NCI-H2081 (cell line): ENCODE measurements around the gene DOK4.
"Not testable (repeated sequence)": the region's sequence is repeated elsewhere in the genome, so short reads cannot be mapped to it uniquely, and the experiment has no call there.

ENCODE experiments used
- DNase-seq, 2 experiments: peaks; one replicate each; lab custom pipeline; 2025; lab: John Stamatoyannopoulos, UW

DOK4 gene

DNA sequence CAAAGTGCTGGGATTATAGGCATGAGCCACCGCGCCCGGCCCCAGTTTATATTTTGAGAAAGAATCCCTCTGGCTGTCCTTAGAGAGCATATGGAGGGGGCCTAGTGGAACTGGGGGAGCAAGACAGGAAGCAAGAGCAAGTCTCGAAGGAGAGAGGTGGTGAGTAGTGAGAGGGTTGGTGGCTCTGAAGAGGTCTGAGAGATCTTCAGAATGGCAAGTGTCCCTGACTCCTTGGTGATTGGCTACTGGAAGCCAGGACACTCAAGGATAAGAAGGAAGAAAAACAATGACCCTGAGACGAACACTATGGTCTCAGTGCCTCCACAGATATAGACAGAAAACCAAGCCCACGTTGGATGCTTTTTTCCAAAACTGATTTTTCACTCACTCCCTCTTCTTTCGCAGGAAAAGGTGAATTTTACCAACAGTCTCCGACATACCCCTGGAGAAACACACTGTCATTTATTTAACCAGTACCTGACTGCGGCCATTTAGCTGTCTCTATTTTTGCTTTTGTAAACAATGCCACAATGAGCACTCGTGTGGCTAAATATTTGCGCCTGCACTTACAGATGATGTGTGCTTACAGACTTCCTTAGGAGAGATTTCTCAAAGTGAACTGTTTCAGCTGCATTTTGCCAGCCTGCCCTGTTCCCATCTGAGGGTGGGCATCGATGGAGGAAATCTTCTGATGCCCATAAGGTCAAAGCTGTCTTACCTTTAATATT lies 15.9 kb upstream of the DOK4 start:
- peak; percentile 28 to 83 for DNase-seq

DNA sequence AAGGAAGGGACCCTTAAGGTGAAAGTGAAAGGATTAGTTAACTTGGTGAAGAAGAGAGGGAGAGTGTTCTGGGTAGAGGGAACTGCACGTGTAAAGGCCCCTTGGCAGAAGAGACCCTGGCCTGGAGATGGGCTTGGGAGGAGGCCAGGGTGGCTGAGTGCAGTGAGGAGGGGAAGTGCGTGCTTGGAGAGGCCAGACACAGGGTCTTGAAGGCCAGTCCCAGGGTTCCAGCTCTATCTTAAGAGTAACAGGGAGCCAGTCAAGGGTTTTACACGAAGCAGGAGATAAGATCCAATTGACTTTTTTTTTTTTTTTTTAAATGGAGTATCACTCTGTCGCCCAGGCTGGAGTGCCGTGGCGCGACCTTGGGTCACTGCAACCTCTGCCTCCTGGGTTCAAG lies 15.2 kb upstream of the DOK4 start:
- DNase-seq: no peak

DNA sequence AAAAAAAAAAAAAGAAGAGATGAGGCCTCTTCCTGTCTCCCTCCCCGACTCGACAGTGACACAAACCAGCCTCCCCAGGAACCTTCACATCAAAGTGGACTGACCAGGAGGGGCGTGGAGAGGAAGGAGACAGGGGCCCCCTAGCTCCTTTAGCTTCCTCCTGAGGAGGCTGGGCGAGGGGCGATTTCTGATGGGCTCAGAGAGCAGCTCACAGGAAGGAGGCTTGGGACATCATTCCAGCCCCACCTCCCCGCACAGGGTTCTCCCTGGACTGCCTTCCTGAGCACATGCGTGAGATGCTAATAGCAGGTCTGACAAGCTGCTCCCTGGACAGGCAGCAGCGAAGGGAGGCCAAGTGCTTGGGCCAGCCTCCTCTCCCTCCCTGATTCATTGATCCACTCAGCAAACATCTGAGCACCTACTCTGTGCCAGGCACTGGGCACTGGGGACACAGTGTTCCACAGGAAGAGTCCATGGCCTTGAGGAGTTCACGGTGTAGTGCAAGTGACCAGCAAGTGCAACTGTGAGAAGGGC lies 14.4 kb upstream of the DOK4 start:
- DNase-seq: no peak

DNA sequence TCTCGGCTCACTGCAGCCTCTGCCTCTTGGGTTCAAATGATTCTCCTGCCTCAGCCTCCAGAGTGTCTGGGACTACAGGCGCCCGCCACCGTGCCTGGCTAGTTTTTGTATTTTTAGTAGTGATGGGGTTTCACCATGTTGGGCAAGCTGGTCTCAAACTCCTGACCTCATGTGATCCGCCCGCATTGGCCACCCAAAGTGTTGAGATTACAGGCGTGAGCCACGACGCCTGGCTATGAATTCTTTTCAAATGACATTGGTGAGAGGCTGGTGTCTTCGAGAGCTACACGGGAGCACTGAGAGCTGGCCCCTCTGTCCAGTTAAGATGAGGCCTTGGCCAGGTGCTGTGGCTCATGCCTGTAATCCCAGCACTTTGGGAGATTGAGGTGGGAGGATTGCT lies 13.6 kb upstream of the DOK4 start:
- DNase-seq: not testable (repeated sequence)

DNA sequence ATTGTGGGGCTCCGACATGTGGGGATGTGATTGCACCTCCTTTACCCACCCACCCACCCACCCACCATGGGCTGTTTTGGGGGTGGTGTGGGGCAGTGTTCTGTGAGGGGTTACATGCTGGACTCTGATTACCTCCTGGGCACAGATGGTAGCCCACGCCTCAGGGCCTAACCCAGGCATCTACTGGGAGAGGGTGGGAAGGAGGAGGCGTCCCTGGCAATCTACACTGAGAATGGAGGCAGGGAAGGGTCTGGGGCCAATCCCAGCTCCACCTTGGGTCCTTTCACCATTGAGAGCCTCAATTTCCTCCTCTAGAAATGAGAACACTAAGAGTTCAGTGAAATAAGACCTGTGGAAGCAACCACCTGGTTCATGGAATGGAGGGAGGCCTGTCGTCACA lies 11.7 kb upstream of the DOK4 start:
- DNase-seq: no peak

DNA sequence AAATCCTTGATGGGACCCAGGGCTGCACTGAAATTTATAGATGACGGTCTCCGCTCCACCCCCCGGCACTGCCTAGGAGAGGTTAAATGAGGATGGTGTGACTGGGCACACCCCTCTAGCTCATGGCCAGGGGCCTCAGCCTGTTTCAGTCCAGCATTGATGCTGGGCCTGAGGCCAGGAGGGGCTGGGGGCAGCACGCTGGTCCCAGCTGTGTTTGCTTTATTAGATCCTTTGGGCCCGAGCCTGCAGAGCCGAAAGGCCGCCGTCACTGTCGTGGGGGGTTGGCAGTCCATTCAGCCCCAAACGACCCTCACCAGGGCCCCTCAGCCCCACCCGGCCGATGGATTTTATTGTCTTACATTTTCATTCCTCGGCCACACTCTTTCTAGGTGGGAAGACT lies 10.8 kb upstream of the DOK4 start:
- no peak for DNase-seq

DNA sequence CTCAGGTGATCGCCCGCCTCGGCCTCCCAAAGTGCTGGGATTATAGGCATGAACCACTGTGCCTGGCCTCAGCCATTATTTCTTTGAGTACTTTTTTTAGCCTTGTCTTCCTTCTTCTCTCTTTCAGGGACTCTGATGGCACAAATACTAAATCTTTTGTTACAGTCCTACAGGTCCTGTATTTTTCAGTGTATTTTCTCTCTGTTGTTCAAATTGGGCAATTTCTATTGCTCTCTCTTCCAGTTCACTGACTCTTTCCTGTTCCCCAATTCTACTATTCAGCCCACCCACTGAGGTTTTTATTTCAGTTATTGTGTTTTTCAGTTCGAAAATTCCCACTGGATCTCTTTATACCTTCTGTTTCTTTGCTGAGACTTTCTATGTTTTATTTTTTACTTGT lies 7.5 kb upstream of the DOK4 start:
- DNase-seq: no peak

DNA sequence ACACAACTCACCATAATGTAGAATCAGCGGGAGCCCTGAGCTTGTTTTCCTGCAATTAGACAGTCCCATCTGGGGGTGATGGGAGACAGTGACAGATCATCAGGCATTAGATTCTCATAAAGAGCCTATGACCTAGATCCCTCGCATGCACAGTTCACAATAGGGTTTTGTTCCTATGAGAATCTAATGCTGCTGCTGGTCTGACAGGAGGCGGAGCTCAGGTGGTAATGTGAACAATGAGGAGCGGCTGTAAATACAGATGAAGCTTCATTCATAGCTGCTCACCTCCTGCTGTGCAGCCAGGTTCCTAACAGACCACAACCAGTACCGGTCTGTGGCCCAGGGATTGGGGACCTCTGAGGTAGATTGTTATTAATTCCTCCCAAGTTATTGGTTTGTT lies 2.9 kb upstream of the DOK4 start:
- no peak for DNase-seq

DNA sequence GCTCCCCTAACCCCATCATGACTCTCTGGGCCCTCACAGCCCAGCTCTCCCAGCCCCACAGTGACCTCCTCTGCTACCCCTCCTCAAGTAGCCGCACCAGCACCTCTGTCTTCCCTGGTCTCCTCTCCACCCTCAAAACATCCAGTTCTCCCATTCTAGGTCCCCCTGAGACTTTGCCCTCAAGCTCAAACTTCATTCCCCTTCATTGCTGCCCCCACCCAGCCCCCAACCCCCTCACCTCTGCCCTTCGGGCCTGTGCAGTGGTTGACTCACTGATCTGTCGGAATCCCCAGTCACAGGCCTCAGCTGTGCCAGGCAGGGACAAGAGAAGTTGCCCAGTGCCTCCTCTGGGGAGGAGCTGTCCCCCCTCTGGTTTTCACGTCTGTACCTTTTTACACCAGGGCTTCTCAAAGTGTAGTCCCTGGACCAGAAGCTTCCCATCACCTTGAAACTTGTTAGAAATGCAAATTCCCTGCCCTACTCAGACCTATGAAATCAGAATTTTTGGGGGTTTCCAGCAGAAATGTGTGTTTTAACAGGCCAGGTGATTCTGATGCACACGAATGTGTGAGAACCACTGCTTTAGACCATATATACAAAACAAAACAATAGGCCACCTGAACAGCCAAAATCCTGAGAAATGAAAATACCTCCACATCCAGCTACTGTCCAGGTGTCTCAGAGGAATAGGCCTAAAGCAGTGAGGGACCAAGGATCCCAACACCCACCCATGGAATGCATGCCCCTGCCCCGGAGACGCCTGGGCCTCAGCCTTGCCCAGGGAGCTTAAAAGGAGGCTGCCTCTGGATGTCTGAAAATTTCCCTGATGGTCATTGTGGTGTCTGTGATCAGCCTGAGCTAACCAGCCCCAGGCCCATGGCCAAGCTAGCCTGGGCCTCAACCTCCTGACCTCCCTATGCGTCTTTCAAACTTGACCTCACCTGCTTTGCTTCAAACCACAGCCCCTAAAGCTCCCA lies 853 bp upstream of the DOK4 start:
- no peak for DNase-seq

DNA sequence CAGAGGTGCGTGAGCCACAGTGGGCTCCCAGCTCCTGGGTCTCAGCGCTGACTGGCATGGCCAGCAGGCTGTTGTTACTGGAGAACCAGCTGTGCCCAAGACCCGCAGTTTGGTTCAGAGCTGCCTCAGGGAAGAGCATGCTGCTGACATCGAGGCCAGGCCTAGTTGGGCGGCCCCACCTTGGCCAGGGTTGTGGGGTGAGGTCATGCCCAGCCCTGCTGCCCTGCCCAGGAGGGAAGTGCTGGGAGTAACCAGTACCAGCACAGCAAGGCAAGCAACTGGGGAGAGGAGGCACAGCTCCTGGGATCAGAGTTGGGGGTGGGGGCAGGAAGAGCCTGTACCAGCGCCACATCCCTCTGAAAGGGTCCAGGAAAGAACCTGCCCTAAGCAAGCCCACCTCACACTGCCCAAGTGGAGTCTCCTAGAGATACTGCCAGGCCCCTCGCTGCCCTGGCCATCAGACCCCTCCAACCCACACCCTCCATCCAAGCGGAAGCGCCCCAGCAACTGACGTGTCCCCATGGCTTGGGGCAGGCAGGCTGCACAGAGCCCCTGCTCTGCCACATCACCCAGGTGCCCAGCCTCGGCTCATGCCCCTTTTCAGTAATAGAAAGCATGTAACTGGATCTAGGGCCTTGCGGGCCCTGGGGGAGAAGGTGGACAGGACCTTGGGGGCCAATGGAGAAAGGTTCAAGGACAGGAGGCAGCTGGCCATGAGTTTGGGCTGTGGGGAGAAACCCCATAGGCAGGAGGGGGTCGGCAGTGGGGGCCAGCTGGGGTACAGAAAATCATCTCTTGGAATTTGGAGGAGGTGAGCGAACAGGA lies 990 bp downstream of the DOK4 start:
- DNase-seq: no peak

DNA sequence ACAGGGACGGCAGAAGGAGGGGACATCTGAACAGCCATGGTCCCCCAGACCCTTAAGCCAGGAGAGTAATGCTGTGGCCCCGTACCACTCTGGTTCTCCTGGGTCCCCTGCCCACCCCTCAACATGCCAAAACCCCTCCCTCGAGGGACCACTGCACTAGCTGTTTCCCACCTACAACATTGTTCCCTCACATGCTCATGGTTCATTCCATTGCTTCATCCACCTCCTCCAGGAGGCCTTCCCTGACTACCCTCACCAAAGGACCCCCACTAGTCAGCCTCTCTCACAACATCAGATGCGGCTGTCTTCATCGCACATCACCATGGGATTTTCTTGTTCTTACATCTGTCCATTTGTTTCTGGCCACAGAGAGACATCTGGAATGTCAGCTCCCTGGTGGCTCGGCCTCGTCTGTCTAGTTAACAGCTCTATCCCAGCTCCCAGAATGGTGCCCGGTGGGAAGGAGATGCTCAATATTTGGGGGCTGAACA lies 1.7 kb downstream of the DOK4 start:
- no peak for DNase-seq

DNA sequence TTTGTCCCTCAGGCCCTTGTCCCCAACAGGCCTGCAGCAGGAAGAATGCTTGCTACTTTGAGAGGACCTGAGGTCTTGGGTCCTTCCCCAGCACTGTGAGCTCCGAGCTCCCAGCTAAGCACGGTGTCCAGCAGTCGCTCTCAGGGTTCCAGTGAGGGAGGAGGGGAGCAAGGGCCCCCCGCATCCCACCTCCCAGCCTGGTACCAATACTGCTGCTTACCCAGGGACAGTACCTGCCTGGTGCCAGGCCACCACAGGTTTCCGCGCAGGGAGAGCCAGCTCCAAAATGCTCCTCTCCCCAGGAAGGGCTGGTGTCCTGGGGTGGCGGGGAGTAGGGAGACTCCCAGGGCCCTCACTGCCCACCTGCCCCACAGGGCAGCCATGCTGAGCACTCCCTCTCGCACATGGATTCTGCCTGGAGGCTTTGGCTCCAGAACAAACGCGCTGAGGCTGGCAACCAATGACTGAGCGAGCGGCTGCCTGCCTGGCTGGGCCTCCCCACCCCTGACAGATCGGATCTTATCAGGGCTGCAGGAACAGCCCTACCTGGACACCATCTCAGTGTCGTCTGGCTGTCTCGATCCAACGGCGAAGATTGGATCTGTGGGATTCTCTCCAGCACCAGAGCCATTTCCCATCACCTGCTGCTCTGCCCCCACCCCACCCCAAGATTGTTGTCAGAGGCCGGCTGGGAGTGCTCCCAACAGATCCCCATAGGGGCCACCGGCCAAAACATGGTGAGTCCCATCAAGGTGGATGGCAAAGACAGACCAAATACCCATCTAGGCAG lies 2.4 kb downstream of the DOK4 start:
- DNase-seq: peak in 1 of 2 experiments; percentile 33

DNA sequence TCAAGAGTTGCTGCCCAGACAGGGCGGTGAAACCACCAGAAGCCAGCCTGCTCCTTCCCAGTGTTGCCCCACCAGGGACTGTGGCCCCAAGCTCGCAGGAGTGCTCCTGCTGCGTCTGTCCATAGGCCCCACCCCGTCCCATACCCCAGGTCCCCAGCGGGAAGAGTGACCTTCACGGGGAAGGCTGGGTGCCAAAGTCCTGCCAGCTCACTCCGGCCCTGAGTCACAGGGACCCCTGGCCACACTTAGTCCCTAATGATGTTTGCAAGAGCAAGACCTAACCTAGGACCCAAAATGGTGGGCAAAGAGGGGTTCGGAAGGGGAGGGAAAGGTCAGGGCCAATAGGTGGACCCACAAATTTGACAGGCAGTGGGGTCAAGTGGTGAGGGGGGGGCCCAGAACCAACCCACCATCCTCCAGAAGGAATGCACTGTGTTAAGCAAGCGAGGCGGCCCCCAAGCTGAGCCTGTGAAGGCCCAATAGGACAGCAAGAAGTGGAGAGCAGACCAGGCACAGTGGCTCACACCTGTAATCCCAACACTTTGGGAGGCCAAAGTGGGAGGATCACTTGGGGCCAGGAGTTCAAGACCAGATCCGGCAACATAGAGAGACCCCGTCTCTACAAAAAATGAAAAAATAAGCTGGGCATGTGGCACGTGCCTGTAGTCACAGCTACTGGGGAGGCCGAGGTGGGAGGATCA lies 3.3 kb downstream of the DOK4 start:
- no peak for DNase-seq

DNA sequence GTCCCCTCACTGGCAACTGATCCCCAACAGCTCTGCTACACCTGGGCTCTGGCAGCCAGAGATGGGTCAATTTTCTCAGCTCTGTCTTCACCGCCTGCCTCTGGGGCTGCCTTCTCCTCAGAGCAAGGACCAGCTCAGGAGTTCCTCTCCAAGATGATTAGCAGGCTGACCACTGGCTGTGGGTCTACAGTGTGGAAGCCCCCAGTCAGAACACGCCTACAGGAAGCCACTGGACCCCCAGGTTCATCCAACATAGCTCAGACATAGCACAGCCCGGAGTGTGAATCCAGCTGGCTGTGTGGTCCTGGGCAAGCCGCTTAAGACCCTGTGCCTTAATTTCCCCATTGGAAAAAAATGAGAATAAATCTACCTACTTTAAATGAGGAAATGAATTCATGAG lies 4.9 kb downstream of the DOK4 start:
- no peak for DNase-seq

DNA sequence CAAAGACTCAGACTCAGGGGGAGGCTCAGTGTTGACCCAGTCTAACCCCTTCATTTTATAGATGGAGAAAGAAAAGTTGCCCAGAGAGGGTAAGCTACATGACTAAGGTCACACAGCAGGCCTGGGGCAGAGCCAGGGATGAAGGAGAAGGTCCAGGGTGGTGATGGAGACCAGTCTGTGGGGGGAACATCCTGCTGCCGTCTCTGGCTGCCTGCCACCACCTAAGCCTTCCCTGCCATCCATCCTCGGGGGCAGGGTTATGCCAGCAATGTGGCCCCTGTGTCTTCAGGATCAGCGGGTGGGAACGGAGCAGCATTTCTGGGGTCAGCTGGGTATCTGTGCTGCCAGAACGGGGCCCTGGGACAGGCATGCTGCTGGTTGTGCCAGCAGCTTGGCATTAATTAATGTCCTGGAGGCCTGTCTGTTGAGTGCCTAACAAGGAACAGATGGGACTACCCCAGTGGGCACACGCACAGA lies 5.5 kb downstream of the DOK4 start:
- no peak for DNase-seq

DNA sequence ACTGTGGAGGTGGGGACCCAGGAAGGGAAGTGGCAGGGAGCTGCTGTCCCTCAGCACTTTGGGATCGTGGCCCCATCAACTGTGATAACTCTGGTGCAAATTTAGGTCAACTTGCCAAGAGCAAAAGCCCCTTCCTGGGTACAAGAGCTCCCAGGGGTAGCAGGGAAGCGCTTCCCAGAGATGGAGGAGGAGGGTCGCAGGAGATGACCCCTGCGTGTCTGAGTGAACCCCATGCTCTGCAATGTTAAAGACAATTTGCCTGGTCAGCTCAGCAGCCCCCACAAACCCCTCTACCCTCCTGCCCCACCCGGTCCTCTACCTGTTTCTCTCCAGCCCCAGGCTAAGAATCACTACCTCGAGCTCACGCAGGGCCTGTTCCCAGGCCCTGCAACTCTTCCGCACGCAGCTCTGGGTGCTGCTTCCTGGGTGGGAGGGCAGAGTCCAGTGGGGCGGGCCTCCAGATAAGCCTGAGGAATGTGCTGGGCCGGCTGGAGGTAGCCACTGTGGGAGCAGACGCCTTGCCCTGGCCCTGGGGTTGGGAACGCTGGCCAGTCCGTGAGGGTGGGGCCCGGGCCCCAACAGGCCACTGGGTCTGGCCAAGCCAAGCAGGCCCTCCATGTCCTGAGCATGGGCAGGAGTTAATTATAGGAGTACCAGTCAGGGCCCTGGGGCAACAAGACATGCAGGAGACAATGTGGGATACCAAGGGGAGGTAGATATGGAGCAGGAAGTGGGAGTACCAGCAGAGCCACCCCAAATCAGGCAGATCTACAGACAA lies 6.1 kb downstream of the DOK4 start:
- DNase-seq: no peak

DNA sequence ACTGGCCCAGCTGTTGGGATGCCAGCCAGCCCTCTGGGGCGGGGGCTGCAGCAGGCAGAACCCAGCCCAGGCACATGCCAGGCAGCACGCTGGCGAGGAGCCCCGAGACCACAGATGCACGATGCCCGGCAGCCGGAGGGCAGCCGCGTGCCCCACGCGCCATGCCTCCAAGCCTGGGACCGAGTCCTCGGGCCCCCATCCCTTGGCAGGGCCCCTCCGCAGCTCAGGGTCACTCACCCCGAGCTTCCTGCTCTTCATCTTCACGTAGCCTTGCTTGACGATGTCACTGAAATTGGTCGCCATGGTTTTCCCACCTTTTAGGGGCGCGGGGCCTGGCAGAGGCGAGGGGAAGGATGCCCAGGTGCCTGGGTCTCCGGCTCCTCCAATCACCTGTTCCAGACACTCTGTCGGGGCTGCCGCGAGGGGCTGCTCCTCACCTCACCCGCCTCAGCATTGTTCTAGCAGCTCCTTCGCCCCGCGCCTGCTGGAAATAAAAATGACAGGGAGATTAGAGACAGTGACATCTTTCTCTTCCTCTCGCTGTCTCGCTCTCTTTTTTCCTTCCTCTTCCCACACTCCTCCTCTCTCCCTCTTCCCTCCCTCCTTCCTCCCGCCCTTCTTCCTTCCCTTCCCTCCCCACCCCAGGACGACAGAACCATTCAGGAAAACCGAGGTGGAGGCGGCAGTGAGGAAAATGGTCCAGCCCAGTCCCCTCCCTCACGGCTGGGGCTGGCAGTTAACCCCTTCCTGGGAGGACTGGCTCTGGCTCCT lies 6.9 kb downstream of the DOK4 start:
- peak; percentile 46 to 69 for DNase-seq

DNA sequence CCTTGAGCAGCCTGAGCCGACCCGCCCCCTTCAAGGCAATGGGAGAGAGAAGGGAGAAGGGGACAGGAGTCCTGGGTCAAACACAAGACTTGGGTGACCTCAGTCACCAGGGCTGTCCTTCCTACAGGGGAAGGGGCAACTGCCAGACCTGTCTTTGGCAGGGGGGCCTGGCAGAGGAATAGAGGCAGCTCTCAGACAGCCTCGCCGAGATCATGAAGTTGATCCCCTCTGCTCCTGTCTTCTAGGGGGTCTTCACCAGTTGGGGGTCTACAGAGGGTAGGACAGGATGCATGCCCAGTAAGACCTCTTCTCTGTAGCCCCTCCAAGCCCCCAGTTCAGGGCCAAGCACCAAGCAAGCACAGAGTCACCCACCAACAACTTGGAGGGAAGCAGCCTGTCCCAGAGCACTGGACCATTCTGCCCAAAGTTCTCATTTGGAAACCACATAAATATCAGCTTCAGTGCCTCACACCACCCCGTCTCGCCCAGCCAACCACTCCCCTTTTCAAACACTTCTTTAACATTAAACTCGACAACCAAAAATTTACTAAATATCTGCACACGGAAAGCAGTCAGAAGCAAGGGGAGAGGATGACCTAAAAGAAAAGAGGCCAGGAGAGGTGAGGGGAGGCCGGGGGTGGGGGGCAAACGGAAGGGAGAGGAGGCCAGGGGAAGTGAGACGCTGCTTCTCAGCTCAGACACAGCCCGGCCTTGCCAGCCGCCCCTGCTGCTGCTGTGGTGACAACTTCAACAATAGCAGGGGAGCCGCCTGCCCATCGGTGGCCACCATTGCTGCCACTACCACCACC lies 7.7 kb downstream of the DOK4 start:
- no peak for DNase-seq
